ENCODE results near the gene TMEM239. TPM values are rescaled to one million over a fixed set of nuclear protein-coding genes. Genes with fewer than 3 reads are reported as not detected.

TMEM239 gene
- total RNA-seq, 1 donor, result 0.43 TPM

DNA sequence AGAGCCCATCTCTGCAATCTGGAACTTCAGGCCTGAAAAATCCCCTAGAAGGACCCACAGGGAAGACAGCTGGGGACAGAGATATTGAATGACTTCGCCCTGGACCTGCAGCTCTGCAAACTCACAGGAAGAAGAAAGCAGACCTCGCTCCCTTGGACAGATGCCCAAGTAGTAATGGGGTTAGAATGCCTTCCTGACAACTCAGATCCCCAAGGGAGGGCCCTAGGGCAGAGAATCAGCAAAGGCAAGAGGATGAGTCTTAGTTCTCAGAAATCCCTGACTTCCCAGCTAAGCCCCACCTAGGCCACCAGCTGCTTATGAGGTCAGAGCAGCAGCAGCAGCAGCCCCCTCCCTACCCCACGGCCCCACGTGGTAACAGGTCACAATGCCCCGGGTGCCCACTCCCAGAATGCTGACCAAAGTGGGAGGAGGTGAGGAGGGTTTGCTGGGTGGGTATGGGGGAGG is 1.5 kb upstream of the TMEM239 start, which contains the start of gene C20orf141:
TSS of gene C20orf141 (plus strand) at position 401 of the 465 bp plus-strand sequence. CDS start 198 bp downstream, outside the sequence.
- TF ChIP-seq, protein P1, sequence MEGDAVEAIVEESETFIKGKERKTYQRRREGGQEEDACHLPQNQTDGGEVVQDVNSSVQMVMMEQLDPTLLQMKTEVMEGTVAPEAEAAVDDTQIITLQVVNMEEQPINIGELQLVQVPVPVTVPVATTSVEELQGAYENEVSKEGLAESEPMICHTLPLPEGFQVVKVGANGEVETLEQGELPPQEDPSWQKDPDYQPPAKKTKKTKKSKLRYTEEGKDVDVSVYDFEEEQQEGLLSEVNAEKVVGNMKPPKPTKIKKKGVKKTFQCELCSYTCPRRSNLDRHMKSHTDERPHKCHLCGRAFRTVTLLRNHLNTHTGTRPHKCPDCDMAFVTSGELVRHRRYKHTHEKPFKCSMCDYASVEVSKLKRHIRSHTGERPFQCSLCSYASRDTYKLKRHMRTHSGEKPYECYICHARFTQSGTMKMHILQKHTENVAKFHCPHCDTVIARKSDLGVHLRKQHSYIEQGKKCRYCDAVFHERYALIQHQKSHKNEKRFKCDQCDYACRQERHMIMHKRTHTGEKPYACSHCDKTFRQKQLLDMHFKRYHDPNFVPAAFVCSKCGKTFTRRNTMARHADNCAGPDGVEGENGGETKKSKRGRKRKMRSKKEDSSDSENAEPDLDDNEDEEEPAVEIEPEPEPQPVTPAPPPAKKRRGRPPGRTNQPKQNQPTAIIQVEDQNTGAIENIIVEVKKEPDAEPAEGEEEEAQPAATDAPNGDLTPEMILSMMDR (IDR thresholded peaks at IDR 0.05; ENCODE audit: insufficient read depth, low read depth, low read length), result no peak
- H3K4me3 ChIP-seq (ENCODE audit: low read depth, low read length), result no peak within 1 kb of the TSS
- DNase-seq (ENCODE audit: low read depth), result peak; percentile 98

DNA sequence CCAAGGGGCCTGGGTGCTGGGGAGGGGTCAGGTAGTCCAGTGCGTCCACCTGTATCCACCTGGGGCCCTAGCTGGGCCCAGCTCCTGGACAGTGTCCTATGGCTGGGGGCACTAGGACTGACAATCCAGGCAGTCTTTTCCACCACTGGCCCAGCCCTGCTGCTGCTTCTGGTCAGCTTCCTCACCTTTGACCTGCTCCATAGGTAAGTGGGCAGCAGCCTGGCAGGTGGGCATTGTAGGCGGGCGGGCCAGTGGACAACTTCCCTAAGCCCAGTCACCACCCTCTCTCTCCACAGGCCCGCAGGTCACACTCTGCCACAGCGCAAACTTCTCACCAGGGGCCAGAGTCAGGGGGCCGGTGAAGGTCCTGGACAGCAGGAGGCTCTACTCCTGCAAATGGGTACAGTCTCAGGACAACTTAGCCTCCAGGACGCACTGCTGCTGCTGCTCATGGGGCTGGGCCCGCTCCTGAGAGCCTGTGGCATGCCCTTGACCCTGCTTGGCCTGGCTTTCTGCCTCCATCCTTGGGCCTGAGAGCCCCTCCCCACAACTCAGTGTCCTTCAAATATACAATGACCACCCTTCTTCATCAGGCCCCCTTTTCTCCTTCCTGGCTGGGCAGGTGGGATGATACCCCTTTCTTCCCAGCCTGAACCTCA is 793 bp upstream of the TMEM239 start:
- H3K4me3 ChIP-seq (ENCODE audit: low read depth, low read length), result no peak overlapping the region
- TF ChIP-seq, protein P1 (IDR thresholded peaks at IDR 0.05; ENCODE audit: insufficient read depth, low read depth, low read length), result no peak
- DNase-seq (ENCODE audit: low read depth), result no peak

DNA sequence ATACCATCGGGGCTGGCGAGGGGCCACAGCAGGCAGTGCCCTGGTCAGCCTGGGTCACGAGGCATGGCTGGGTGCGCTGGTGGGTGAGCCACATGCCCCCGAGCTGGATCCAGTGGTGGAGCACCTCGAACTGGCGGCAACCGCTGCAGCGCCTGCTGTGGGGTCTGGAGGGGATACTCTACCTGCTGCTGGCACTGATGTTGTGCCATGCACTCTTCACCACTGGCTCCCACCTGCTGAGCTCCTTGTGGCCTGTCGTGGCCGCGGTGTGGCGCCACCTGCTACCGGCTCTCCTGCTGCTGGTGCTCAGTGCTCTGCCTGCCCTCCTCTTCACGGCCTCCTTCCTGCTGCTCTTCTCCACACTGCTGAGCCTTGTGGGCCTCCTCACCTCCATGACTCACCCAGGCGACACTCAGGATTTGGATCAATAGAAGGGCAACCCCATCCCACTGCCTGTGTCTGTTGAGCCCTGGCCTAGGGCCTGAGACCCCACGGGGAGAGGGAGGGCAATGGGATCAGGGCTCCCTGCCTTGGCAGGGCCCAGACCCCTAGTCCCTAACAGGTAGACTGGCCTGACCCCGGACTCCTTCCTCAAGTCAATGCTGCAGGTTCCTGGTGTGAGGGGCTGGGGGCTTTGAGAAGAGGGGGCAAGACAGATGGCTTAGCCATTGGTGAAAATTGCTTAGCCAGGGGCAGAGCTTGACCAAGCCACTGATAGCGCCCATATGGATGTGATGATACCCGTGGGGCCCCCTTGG is 598 bp downstream of the TMEM239 start:
- DNase-seq (ENCODE audit: low read depth), result no peak
- TF ChIP-seq, protein P1 (IDR thresholded peaks at IDR 0.05; ENCODE audit: insufficient read depth, low read depth, low read length), result no peak

DNA sequence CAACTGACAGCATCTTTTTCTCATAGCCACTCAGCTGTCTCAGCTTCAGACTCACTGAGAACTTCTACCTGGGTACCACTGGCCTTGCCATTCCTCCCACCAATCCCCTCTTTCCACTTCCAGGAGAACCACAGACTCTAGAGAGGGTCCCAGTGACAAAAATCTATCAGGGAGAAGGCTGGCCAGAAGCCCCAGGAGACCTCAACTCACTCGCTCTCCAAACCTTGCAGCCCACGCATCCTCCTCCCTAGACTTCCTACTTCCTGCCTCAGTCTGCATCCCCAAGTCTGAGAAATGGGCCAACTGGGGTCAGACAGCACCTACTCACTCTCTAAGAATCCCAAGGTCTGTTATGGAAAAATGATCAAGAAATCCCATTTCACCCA is 1.2 kb downstream of the TMEM239 start:
- DNase-seq (ENCODE audit: low read depth), result no peak
- TF ChIP-seq, protein P1 (IDR thresholded peaks at IDR 0.05; ENCODE audit: insufficient read depth, low read depth, low read length), result no peak
- no peak overlapping the region for H3K4me3 ChIP-seq (ENCODE audit: low read depth, low read length)

More for the DNA sequence above, 598 bp downstream of the TMEM239 start:
- no peak overlapping the region for H3K4me3 ChIP-seq (ENCODE audit: low read depth, low read length)

DNA sequence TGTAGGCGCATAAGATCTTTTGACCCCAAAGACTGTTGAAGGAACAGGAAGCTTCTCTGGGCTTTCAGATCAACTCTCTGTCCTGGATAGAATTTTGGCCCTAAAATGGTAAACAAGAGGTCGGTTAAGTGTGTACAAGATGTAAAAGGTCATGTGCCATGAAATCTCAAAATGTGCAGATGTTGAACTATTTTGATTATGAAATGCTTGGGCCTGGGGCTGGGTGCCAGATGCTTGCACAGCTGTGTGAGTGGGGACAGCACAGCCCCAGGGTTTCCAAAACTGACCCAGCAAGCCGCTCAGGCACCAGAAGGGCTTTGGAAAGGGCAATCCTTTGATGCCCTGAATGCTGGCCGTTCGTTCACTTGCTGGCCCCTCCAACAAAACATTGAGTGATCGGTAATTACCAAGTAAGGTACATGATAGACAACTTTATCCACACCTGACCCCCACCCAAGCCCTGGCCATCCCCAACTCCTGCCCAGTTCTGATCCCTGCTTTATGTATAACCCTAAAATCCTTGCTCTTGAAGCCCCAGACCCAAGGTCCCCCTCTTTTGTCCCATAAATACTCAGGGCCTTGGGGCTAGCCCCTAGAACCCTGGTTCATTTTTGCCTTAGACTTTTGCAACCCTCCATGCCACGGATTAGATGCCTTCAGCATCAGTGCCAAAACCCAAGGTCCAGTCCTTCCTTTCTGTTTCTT is 1.9 kb downstream of the TMEM239 start:
- DNase-seq (ENCODE audit: low read depth), result peak; percentile 75
- TF ChIP-seq, protein P1 (IDR thresholded peaks at IDR 0.05; ENCODE audit: insufficient read depth, low read depth, low read length), result no peak
- H3K4me3 ChIP-seq (ENCODE audit: low read depth, low read length), result no peak overlapping the region

DNA sequence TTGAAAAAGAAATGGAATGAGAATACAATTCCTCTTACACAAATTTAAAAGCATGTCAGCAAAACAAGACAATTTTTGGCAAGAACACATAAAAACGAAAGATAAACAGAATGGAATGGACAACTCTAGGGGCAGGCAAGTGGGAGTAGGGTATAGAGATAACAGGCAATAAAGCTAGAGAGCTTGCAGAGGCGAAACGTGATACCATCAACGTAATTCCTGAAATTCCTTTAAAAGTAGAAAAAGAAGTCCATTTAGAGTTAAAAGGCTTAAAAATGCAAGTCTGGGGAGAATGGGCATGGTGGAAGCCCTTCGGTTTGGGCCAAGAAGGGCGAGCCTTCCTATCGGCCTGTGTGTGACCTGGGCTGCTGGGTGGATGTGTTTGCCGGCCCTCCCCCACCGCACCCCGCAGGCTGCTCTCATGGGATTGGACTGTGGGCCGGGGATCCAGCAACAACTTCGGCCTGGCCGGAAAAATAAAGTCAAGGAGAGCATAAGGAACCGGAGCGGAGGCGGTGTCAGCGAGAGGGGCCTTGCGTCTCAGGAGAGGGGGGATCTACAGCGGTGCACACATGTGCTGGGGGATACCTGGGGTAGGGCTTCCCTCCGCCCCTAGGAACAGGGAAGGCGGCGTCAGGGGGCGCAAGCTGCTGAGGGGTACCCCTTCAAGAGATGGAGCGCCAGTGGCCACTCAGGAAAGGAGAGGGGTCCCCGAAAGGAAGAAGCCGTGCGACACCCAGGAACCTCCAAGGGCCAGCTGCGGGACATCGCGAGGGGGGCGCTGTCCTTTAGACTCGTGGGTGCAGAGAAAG is 4.1 kb downstream of the TMEM239 start:
- peak; percentile 83 for DNase-seq (ENCODE audit: low read depth)
- peak overlapping the region; percentile 10 for H3K4me3 ChIP-seq (ENCODE audit: low read depth, low read length)
- TF ChIP-seq, protein P1 (IDR thresholded peaks at IDR 0.05; ENCODE audit: insufficient read depth, low read depth, low read length), result no peak

Measured in fibroblast of villous mesenchyme (primary cell).